GM18858 (cell line): ENCODE data around the gene IFIT1.
"Not testable (repeated sequence)": the region's sequence is repeated elsewhere in the genome, so short reads cannot be mapped to it uniquely, and the experiment has no call there.

Source experiments
- ATAC-seq: cut with Tn5 transposase; IDR thresholded peaks from one replicate; pipeline ENCODE4 v1.9.1; 2021; ENCODE audit not compliant: unreplicated experiment

IFIT1 gene

DNA sequence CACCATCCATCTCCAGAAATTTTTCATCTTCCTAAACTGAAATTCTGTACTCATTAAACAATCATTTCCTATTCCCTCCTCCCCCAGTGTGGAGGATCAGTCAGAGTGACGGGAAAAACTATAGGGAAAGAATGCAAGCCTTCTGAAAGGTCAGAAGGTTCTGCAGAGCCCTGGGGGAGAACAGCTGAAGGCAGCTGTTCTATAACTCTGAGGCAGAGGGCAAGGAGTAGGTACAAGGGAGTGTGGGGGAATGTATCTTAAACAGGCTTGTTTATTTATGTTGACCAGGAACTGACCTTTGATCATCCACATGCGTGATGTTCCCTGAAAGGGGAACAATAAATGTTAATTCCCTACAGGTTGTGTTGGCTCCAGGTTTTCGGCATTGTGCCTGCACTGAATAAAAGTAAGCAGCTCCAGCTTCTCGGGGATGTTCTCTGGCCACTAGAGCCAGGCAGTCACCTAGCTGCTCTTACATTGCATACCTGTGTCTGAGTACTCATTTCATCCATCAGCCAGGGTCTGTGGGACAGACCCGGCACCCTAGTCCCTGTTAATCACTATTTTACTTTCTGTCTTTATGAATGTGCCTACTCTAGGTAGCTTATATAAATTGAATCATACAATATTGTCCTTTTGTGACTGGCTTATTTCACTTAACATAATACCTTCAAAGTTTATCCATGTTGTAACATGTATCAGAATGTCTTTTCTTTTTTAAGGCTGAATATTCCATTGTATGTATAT, 5.8 kb downstream of the IFIT1 start:
- ATAC-seq: no peak

GRCh38 chr10:89399956-89400355, 7.5 kb downstream of the IFIT1 start:
- no peak for ATAC-seq

- ATAC-seq: no peak
These were observed 10.6 kb downstream of the IFIT1 start for GRCh38 chr10:89403043-89403442.

- no peak for ATAC-seq
These were observed 12.0 kb downstream of the IFIT1 start for GRCh38 chr10:89404104-89405047.

DNA sequence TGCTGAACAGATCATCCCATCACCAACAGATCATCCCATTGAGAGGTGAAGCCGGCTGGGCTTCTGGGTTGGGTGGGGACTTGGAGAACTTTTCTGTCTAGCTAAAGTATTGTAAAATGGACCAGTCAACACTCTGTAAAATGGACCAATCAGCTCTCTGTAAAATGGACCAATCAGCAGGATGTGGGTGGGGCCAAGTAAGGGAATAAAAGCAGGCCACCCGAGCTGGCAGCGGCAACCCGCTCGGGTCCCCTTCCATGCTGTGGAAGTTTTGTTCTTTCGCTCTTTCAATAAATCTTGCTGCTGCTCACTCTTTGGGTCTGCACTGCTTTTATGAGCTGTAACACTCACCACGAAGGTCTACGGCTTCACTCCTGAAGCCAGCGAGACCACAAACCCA, 13.8 kb downstream of the IFIT1 start:
- ATAC-seq: not testable (repeated sequence)

DNA sequence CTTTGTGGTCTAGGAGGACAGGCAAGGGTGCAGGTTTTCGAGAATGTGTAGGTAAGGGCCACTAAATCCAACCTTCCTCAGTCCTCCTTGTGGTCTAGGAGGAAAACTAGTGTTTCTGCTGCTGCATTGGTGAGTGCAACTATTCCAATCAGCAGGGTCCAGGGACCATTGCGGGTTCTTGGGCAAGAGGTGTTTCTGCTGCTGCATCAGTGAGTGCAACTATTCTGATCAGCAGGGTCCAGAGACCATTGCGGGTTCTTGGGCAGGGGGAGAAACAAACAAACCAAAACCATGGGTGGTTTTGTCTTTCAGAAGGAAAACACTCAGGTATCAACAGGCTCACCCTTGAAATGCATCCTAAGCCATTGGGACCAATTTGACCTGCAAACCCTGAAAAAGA, 15.4 kb downstream of the IFIT1 start:
- not testable (repeated sequence) for ATAC-seq

GRCh38 chr10:89409282-89409681, 16.9 kb downstream of the IFIT1 start:
- not testable (repeated sequence) for ATAC-seq

GRCh38 chr10:89410551-89410950, 18.1 kb downstream of the IFIT1 start:
- not testable (repeated sequence) for ATAC-seq

DNA sequence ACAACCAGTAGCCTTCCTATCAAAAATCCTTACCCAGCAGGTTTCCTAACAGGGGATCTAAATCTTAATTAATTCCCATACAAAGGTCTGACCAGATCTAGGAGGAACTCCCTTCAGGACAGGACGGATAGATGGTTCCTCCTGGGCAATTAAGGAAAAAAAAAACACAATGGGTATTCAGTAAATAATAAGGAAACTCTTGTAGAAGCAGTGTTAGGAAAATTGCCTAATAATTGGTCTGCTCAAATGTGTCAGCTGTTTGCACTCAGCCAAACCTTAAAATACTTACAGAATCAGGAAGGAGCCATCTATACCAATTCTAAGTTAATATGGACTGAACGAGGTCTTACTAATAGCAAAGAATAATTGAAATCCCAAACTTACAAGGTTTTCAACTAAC, 18.7 kb downstream of the IFIT1 start:
- ATAC-seq: not testable (repeated sequence)

GRCh38 chr10:89412276-89412675, 19.9 kb downstream of the IFIT1 start:
- not testable (repeated sequence) for ATAC-seq

- ATAC-seq: no peak
These were observed 21.0 kb downstream of the IFIT1 start for GRCh38 chr10:89413398-89413912.

GRCh38 chr10:89414146-89414878, 21.9 kb downstream of the IFIT1 start, which contains the start of gene IFIT5:
IFIT5 (plus strand) TSS chr10:89414568; CDS start chr10:89414799, 231 bp downstream.
- peak; percentile 70 for ATAC-seq

DNA sequence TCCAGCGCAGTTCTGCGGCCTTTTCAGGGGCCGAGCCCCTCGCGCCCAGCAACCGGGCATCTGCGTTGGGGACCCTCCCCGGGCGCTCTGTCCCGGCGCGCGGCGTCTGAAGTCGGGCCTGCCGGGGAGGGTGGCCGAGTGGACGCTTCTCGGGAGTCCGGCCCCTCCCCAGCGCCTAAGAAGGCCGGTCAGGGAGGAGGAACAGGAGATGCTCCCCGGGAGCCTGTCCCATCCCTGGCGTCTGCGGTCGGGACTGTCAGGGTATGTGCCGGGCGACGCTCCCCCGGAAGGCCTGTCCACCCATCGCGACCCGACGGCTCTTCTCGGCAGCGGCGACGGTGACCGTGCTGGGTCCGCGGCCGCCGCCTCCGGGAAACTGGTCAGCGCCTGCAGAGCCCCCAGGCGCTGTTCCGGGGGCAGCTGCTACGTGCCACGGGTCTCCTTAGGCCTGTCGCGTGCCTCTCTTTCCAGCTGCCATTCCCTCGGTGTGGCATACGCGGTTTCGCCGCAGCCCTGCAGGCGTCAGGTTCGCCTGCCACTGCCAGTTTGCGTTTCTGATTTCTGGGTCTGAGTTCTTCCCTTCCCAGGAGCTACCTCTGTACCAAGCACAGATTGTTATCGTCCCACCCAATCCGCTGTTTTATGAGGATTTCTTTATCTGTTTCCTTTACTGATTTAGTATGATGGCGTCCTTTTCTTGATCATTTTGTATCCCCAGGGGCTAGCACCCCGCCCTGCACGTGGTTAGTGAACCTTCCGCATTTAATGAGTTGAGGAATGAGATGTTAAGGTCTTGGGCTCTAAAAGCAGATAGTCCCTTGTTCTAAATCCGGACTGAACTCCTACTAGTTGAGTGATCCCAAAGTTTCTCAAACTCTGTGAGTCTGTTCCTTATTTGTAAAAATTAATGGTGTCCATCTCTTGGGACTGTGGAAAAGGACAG, 22.7 kb downstream of the IFIT1 start:
- ATAC-seq: peak; percentile 19

GRCh38 chr10:89416465-89416864, 24.0 kb downstream of the IFIT1 start:
- ATAC-seq: no peak

DNA sequence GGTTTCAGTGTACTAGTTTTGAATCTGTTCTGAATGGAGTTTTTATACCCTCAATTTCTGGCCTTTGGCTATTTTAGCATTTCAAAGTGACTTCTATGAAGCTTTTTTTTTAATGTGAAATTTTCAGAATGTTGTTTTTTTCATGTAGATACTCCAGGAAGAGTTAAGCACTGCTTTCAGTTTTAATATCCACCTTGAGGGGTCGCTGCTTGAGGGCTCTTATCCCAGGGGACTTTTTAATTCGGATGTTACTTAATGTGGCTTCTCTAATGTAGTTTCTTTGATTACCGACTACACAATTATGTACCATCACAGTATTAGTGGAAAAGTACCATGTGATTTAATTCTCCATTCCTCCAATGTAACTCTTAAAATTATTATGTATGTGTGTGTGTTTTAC, 27.1 kb downstream of the IFIT1 start:
- no peak for ATAC-seq

GRCh38 chr10:89421018-89421476, 28.6 kb downstream of the IFIT1 start:
- no peak for ATAC-seq

GRCh38 chr10:89425000-89425399, 32.6 kb downstream of the IFIT1 start:
- ATAC-seq: no peak

GRCh38 chr10:89426230-89426868, 33.9 kb downstream of the IFIT1 start:
- ATAC-seq: no peak

GRCh38 chr10:89427629-89428028, 35.2 kb downstream of the IFIT1 start:
- no peak for ATAC-seq
